ENCODE data around the gene CCDC148. TPM values are rescaled to one million over a fixed set of nuclear protein-coding genes. Genes with fewer than 3 reads are reported as not detected.

CCDC148 gene
- total and polyA plus RNA-seq, 2 donors (not counting 1 experiment from before 2014, with no cell fraction given), result not detected

DNA sequence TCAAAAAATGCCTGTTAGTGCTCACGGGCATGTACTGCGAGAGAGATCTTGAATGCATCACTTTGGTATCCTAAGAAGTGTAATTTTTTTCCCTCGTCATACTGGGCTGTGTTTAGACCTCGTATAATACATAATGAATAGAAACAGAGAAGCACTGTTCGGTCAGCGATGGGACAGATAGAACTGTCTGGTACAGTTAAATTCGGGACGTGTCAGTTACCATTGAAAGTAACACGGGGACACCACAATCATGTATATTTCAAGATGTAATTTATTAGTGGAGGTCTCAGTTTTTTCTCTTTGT, 2.0 kb upstream of the CCDC148 start:
- ATAC-seq (ENCODE audit: low read depth) (no peak), DNase-seq (no peak)
- H3K4me1 Mint-ChIP-seq, result peaks cover 17% of the 10 kb centered on the region
- Histone ChIP-seq H3K36me3 (replicated peaks in 1 of 2; ENCODE audit: control extremely low read depth in 1 of 2, control insufficient read depth in 1 of 2, extremely low read depth in 1 of 2, insufficient read depth in 2 of 2, low read length in 1 of 2) (no peaks in the 10 kb centered on the region), H3K4me1 (ENCODE audit: control insufficient read depth in 2 of 2, insufficient read depth in 2 of 2, low read length in 2 of 2) (peaks cover 12 to 16% of the 10 kb centered on the region in 2 donors), H3K9ac (ENCODE audit: low read length) (peak overlapping the region; percentile 70), H3K4me3 (ENCODE audit: control extremely low read depth in 1 of 5, extremely low read depth in 1 of 5, insufficient read depth in 1 of 5, low read depth in 2 of 5, low read length in 4 of 5) (peak overlapping the region in 4 of 5 experiments; percentile 57 to 83 (median 70)), H3K9me3 (ENCODE audit: control extremely low read depth in 1 of 3, control insufficient read depth in 2 of 3, insufficient read depth in 1 of 3, low read length in 2 of 3) (no peaks in the 10 kb centered on the region), H2AFZ (ENCODE audit: insufficient read depth, low read depth, low read length, poor library complexity, severe bottlenecking) (peak overlapping the region; percentile 90), H3K4me2 (replicated peaks; ENCODE audit: low read depth, low read length, poor library complexity, severe bottlenecking) (peak overlapping the region; percentile 93), H3K27ac (ENCODE audit: low read length in 2 of 2) (no peak overlapping the region), H3K79me2 (ENCODE audit: control insufficient read depth, insufficient read depth, low read length) (no peaks in the 10 kb centered on the region), H3K27me3 (replicated peaks in 1 of 4; ENCODE audit: control extremely low read depth in 1 of 4, control insufficient read depth in 3 of 4, insufficient read depth in 4 of 4, low read length in 3 of 4) (peaks cover 0 to 19% (median 7%) of the 10 kb centered on the region in 4 experiments), H4K20me1 (ENCODE audit: control insufficient read depth, insufficient read depth, low read length, poor library complexity, severe bottlenecking) (no peaks in the 10 kb centered on the region)
- no CpG with 5 or more reads among the region's 9 CpGs for WGBS (ENCODE audit: insufficient coverage)
- POLR2A ChIA-PET, result no interaction called here
- no peak overlapping the region for H3K27ac Mint-ChIP-seq
- peak overlapping the region; percentile 90 for H3K4me3 Mint-ChIP-seq
- no peaks in the 10 kb centered on the region for H3K9me3 Mint-ChIP-seq (ENCODE audit: insufficient read depth)
- no peak for TF ChIP-seq EZH2 (IDR thresholded peaks at IDR 0.05; ENCODE audit: borderline replicate concordance, insufficient read depth, low read depth, low read length, poor library complexity, severe bottlenecking)
- TF ChIP-seq, protein P1, sequence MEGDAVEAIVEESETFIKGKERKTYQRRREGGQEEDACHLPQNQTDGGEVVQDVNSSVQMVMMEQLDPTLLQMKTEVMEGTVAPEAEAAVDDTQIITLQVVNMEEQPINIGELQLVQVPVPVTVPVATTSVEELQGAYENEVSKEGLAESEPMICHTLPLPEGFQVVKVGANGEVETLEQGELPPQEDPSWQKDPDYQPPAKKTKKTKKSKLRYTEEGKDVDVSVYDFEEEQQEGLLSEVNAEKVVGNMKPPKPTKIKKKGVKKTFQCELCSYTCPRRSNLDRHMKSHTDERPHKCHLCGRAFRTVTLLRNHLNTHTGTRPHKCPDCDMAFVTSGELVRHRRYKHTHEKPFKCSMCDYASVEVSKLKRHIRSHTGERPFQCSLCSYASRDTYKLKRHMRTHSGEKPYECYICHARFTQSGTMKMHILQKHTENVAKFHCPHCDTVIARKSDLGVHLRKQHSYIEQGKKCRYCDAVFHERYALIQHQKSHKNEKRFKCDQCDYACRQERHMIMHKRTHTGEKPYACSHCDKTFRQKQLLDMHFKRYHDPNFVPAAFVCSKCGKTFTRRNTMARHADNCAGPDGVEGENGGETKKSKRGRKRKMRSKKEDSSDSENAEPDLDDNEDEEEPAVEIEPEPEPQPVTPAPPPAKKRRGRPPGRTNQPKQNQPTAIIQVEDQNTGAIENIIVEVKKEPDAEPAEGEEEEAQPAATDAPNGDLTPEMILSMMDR (IDR thresholded peaks at IDR 0.05), result no peak
- intact Hi-C loops (cut with micrococcal nuclease), result loop anchor here (5.0 to 10.0 kb wide), 4 partner anchors 266 to 1444 kb away; partner anchors contain the start of genes ACVR1, LY75 and WDSUB1
- CTCF ChIA-PET, result interaction anchor here (1.0 to 1.7 kb wide), 3 partner anchors 9 to 279 kb away, joined by 3 to 6 read pairs (median 5); no protein-coding TSS in a partner anchor
- H3K27me3 Mint-ChIP-seq, result peaks cover 16% of the 10 kb centered on the region

DNA sequence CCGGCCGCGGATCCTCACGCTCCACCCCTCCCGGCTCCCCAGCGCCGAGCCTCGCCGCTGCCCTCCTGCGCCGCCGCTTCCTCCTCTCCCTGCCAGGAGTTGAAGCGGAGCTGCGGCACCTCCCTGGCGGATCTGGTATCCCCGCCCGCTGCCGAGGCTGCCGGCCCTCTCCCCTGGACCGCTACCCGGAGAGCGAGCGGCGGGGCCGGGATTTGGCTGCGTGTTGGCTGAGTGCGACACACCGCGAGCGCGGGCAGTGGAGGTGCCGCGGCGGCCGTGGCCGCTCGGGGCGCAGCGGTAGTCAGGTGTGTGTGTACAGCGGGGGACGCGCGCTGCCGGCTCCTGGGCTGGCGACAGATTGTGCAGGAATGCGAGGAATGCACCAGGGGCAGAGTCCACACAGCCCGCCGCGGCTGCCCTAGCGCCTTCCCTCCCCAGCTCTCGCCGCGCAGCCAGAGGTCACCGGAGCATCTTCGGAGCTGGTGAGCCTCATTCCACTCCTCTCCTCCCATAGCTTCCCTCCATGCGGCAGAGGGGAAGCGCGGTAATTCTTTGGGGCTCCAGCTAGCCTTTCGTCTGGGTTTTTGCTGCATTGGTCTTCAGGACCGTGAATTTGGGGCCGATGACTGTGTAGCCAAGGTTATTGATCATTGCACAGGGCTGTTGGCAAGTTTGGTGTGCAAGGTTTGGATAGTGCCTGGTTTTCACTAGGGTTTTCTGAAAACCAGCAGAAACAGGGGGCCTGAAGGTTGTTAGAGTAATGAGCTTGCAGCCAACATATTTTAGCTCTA, 1.5 kb upstream of the CCDC148 start:
- Histone ChIP-seq H3K36me3 (replicated peaks in 1 of 2; ENCODE audit: control extremely low read depth in 1 of 2, control insufficient read depth in 1 of 2, extremely low read depth in 1 of 2, insufficient read depth in 2 of 2, low read length in 1 of 2) (no peaks in the 10 kb centered on the region), H4K20me1 (ENCODE audit: control insufficient read depth, insufficient read depth, low read length, poor library complexity, severe bottlenecking) (no peaks in the 10 kb centered on the region), H3K27me3 (replicated peaks in 1 of 4; ENCODE audit: control extremely low read depth in 1 of 4, control insufficient read depth in 3 of 4, insufficient read depth in 4 of 4, low read length in 3 of 4) (peaks cover 0 to 25% (median 9%) of the 10 kb centered on the region in 4 experiments), H3K4me1 (ENCODE audit: control insufficient read depth in 2 of 2, insufficient read depth in 2 of 2, low read length in 2 of 2) (peaks cover 12 to 16% of the 10 kb centered on the region in 2 donors), H3K9me3 (ENCODE audit: control extremely low read depth in 1 of 3, control insufficient read depth in 2 of 3, insufficient read depth in 1 of 3, low read length in 2 of 3) (no peaks in the 10 kb centered on the region), H3K4me3 (ENCODE audit: control extremely low read depth in 1 of 5, extremely low read depth in 1 of 5, insufficient read depth in 1 of 5, low read depth in 2 of 5, low read length in 4 of 5) (peak overlapping the region; percentile 31 to 83 (median 69)), H2AFZ (ENCODE audit: insufficient read depth, low read depth, low read length, poor library complexity, severe bottlenecking) (peak overlapping the region; percentile 90), H3K4me2 (replicated peaks; ENCODE audit: low read depth, low read length, poor library complexity, severe bottlenecking) (peak overlapping the region; percentile 93), H3K79me2 (ENCODE audit: control insufficient read depth, insufficient read depth, low read length) (no peaks in the 10 kb centered on the region), H3K9ac (ENCODE audit: low read length) (peak overlapping the region; percentile 70), H3K27ac (ENCODE audit: low read length in 2 of 2) (peak overlapping the region in 1 of 2 donors; percentile 7)
- ChIA-PET CTCF (interaction anchor here (1.0 to 1.7 kb wide), 3 partner anchors 8 to 278 kb away, joined by 3 to 6 read pairs (median 5); no protein-coding TSS in a partner anchor), POLR2A (no interaction called here)
- peaks cover 17% of the 10 kb centered on the region for H3K4me1 Mint-ChIP-seq
- ATAC-seq (ENCODE audit: low read depth), result peak; percentile 32
- peaks cover 18% of the 10 kb centered on the region for H3K27me3 Mint-ChIP-seq
- under 1% methylated on average over 59 of the region's 61 CpGs for WGBS (ENCODE audit: insufficient coverage)
- DNase-seq, result peak; percentile 76
- no peaks in the 10 kb centered on the region for H3K9me3 Mint-ChIP-seq (ENCODE audit: insufficient read depth)
- peak overlapping the region; percentile 69 for H3K27ac Mint-ChIP-seq
- peak overlapping the region; percentile 90 for H3K4me3 Mint-ChIP-seq
- no peak for TF ChIP-seq EZH2 (IDR thresholded peaks at IDR 0.05; ENCODE audit: borderline replicate concordance, insufficient read depth, low read depth, low read length, poor library complexity, severe bottlenecking)
- TF ChIP-seq, protein P1 (IDR thresholded peaks at IDR 0.05), result peak; percentile 30
- intact Hi-C loops (cut with micrococcal nuclease), result loop anchor here (5.0 to 10.0 kb wide), 4 partner anchors 266 to 1444 kb away; partner anchors contain the start of genes ACVR1, LY75 and WDSUB1
